GM12878 (cell line): ENCODE results near the gene IDH3G. TPM values are rescaled to one million over a fixed set of nuclear protein-coding genes. Genes with fewer than 3 reads are reported as not detected.

ENCODE experiments used
- ATAC-seq: fragments of 200-7000 bp; cut with Tn5 transposase; 3 replicates; pipeline ENCODE4 v1.9.1; 2020; ENCODE audit warnings: mild to moderate bottlenecking, moderate library complexity
- BruUV-seq: library from RNA; stranded (reverse); fragments of 400-500 nt; replicated peaks from 2 replicates; lab custom pipeline; 2021; lab: Mats Ljungman, UMichigan
- CTCF ChIA-PET: fragments of 300-600 bp; sonication (Branson Sonifier 250); formaldehyde crosslinking; extraction: SDS; loops from one replicate; lab custom pipeline; 2021; ENCODE audit warnings: inconsistent platforms; lab: Yijun Ruan, JAX
- POLR2A ChIA-PET: fragments of 350-600 bp; formaldehyde crosslinking; extraction: SDS; loops from one replicate; lab custom pipeline; 2021; ENCODE audit warnings: inconsistent platforms; lab: Charles Lee
- RAD21 ChIA-PET: fragments of 300-600 bp; sonication (Branson Sonifier 250); formaldehyde crosslinking; loops from one replicate; lab custom pipeline; 2023; ENCODE audit warnings: antibody characterized with exemption; ENCODE audit not compliant: unreplicated experiment; lab: Charles Lee
- SMC1A ChIA-PET: fragments of 300-600 bp; sonication (Branson Sonifier 250); formaldehyde crosslinking; loops from one replicate; lab custom pipeline; 2023; ENCODE audit not compliant: unreplicated experiment, uncharacterized antibody; lab: Charles Lee
- DNase-seq: peaks from one replicate; pipeline ENCODE4 v3.0.0-alpha.2; 2011; ENCODE audit warnings: low read depth, low spot score
- FAIRE-seq: peaks from 3 replicates; lab custom pipeline; 2011; peaks lifted over from hg19 to GRCh38; lab: Jason Lieb, UNC
- H2AFZ ChIP-seq: 2 replicates; pipeline ENCODE4 v1.6.0; 2011; ENCODE audit warnings: low read depth, low read length, control low read depth; ENCODE audit not compliant: control insufficient read depth
- H3K27ac ChIP-seq: 2 replicates; pipeline ENCODE4 v1.5.1; 2011; ENCODE audit warnings: control low read depth; ENCODE audit not compliant: control insufficient read depth, insufficient read depth
- H3K27me3 ChIP-seq, 2 experiments: replicated peaks in 1 of 2; 2 replicates each; pipeline versions ENCODE4 v1.6.0 to v1.6.1; 2011; ENCODE audit warnings: low read length in 1 of 2; ENCODE audit not compliant: control insufficient read depth in 2 of 2, insufficient read depth in 2 of 2
- H3K36me3 ChIP-seq, 2 experiments: 2 replicates each; pipeline ENCODE4 v1.5.1; 2011; ENCODE audit warnings: low read length in 1 of 2; ENCODE audit not compliant: control insufficient read depth in 2 of 2, insufficient read depth in 2 of 2
- H3K4me1 ChIP-seq: 2 replicates; pipeline ENCODE4 v1.6.1; 2011; ENCODE audit warnings: mild to moderate bottlenecking, low read length, moderate library complexity, mixed read lengths; ENCODE audit not compliant: control insufficient read depth, insufficient read depth
- H3K4me2 ChIP-seq: 2 replicates; pipeline ENCODE4 v1.6.0; 2011; ENCODE audit warnings: control low read depth; ENCODE audit not compliant: control insufficient read depth, insufficient read depth
- H3K4me3 ChIP-seq: fragments of 200-600 bp; sonication (generic); 2 replicates; pipeline ENCODE4 v1.5.1; 2016
- H3K79me2 ChIP-seq: 2 replicates; pipeline ENCODE4 v1.6.0; 2011; ENCODE audit warnings: low read length; ENCODE audit not compliant: control insufficient read depth, insufficient read depth
- H3K9ac ChIP-seq: 2 replicates; pipeline ENCODE4 v1.8.0; 2011; ENCODE audit warnings: low read length, control low read depth, mixed read lengths; ENCODE audit not compliant: control insufficient read depth, insufficient read depth
- H3K9me3 ChIP-seq: replicated peaks from 3 replicates; pipeline ENCODE4 v1.5.1; 2011; ENCODE audit warnings: mild to moderate bottlenecking, low read length; ENCODE audit not compliant: control insufficient read depth, insufficient read depth
- H4K20me1 ChIP-seq: 2 replicates; pipeline ENCODE4 v1.6.0; 2011; ENCODE audit not compliant: control insufficient read depth, insufficient read depth
- CTCF ChIP-seq, 3 experiments: IDR thresholded peaks in 2 of 3; conservative IDR thresholded peaks in 1 of 3; 2 replicates each; pipeline ENCODE4 v1.5.1; 2011; ENCODE audit warnings: low read depth in 3 of 3, low read length in 3 of 3, mild to moderate bottlenecking in 3 of 3, control low read depth in 2 of 3, moderate library complexity in 2 of 3, inconsistent platforms in 1 of 3, mixed read lengths in 1 of 3; ENCODE audit not compliant: control insufficient read depth in 2 of 3, insufficient read depth in 1 of 3; ENCODE audit errors: extremely low read depth in 1 of 3
- FOXM1 ChIP-seq: IDR thresholded peaks from 2 replicates; pipeline ENCODE4 v1.6.1; 2012; ENCODE audit warnings: low read depth, mild to moderate bottlenecking, inconsistent platforms, low read length, moderate library complexity
- MTA2 ChIP-seq: fragments of 450-650 bp; IDR thresholded peaks from 2 replicates; pipeline ENCODE4 v1.6.1; 2016; ENCODE audit warnings: low read depth, mild to moderate bottlenecking, moderate library complexity
- NRF1 ChIP-seq: conservative IDR thresholded peaks from 2 replicates; pipeline ENCODE4 v1.6.1; 2011; ENCODE audit warnings: mild to moderate bottlenecking, low read depth, low read length, improper control_type of control experiment
- RELA ChIP-seq: fragments of 450-650 bp; IDR thresholded peaks from 2 replicates; pipeline ENCODE4 v1.8.0; 2014; ENCODE audit warnings: borderline replicate concordance; ENCODE audit not compliant: partially characterized antibody
- ZNF217 ChIP-seq: fragments of 450-650 bp; IDR thresholded peaks from 2 replicates; pipeline ENCODE4 v1.6.1; 2017; ENCODE audit warnings: antibody characterized with exemption, mild to moderate bottlenecking
- WGBS: methylation state at CpG from one replicate; pipeline ENCODE4 v1.1.6; 2016; ENCODE audit warnings: low lambda C conversion rate; ENCODE audit not compliant: insufficient replicate concordance, insufficient coverage; ENCODE audit errors: missing lambda C conversion rate; 5-methylcytosine and 5-hydroxymethylcytosine counted together
- in situ Hi-C: fragments of 300-500 bp; cut with MboI; formaldehyde crosslinking; loops from 9 replicates; pipeline ENCODE4 v1.14.3; 2018; ENCODE audit warnings: mixed read lengths
- intact Hi-C: fragments of 100-400 bp; cut with micrococcal nuclease; formaldehyde crosslinking; loops from one replicate; pipeline ENCODE4 v1.14.2; 2022; ENCODE audit not compliant: unreplicated experiment
- polyA plus RNA-seq, 11 experiments: library from polyadenylated mRNA; depleted of rRNA in 4 of 11; unstranded in 6 of 11; stranded (reverse) in 5 of 11; fragments of >200 nt; fragmentation: Nextera tagmentation in 4 of 11; fragmentation: Illumina TruSeq in 1 of 11; extraction: Ambion mirVana in 4 of 11; extraction: Trizol in 1 of 11; gene quantifications; 1 replicate in 1 of 11; 2 replicates in 10 of 11; pipeline versions ENCODE4 v1.2.1 to v1.2.3, GENCODE V29; 2011 to 2016; ENCODE audit warnings: inconsistent platforms in 2 of 11, missing spikeins in 2 of 11, low read depth in 1 of 11
- total RNA-seq, 4 experiments: library from RNA; depleted of rRNA in 3 of 4; stranded (reverse); fragments of >200 nt in 3 of 4; fragmentation: Illumina TruSeq in 1 of 4; extraction: Trizol in 1 of 4; gene quantifications; 2 replicates each; pipeline versions ENCODE4 v1.2.1 to v1.2.3, GENCODE V29; 2013 to 2021

The IDH3G gene
- total and polyA plus RNA-seq, 10 of the 15 experiments (the other 5 are each of a cell fraction or from before 2014, with no cell fraction given), result 26.3 to 102 (median 66.6) TPM

GRCh38 chrX:153768311-153769157, 25.6 kb downstream of the IDH3G start:
- WGBS, result 40% methylated on average over 20 of the region's 22 CpGs
- in situ Hi-C loops, result no loop called here
- ChIA-PET RAD21 (no interaction called here), CTCF (no interaction called here), SMC1A (no interaction called here), POLR2A (no interaction called here)
- Histone ChIP-seq H4K20me1 (no peaks in the 10 kb centered on the region), H3K4me3 (no peak overlapping the region), H3K27me3 (no peaks in the 10 kb centered on the region), H3K4me2 (no peak overlapping the region), H3K79me2 (no peaks in the 10 kb centered on the region), H3K27ac (no peak overlapping the region), H3K9ac (no peak overlapping the region), H3K9me3 (no peaks in the 10 kb centered on the region; the same call in 2 of the 3 replicates), H3K36me3 (no peaks in the 10 kb centered on the region), H3K4me1 (no peaks in the 10 kb centered on the region), H2AFZ (no peak overlapping the region)
- ATAC-seq (no peak), DNase-seq (no peak), FAIRE-seq (no peak)
- TF ChIP-seq MTA2 (no peak), CTCF (IDR thresholded peaks at IDR 0.05 in 2 of 3, conservative IDR thresholded peaks at IDR 0.05 in 1 of 3; ENCODE audit: control insufficient read depth in 2 of 3, extremely low read depth in 1 of 3, insufficient read depth in 1 of 3, low read depth in 3 of 3, low read length in 3 of 3) (peak in 1 of 3 experiments; percentile 21; a peak in 1 of 6 replicates)
- no TSS peak for BruUV-seq
- intact Hi-C loops, result no loop called here

GRCh38 chrX:153767674-153768055, 26.5 kb downstream of the IDH3G start:
- ChIA-PET CTCF (no interaction called here), RAD21 (no interaction called here), POLR2A (no interaction called here), SMC1A (no interaction called here)
- Histone ChIP-seq H2AFZ (no peak overlapping the region), H3K36me3 (no peaks in the 10 kb centered on the region), H4K20me1 (no peaks in the 10 kb centered on the region), H3K9ac (no peak overlapping the region), H3K79me2 (no peaks in the 10 kb centered on the region), H3K4me3 (no peak overlapping the region), H3K9me3 (no peaks in the 10 kb centered on the region; the same call in 2 of the 3 replicates), H3K4me1 (no peaks in the 10 kb centered on the region), H3K27me3 (no peaks in the 10 kb centered on the region), H3K4me2 (no peak overlapping the region), H3K27ac (no peak overlapping the region)
- ATAC-seq (no peak), FAIRE-seq (no peak), DNase-seq (no peak)
- in situ Hi-C loops (no loop called here), intact Hi-C loops (no loop called here)
- WGBS, result 91% methylated on average over 20 of the region's 20 CpGs
- BruUV-seq, result no TSS peak
- no peak for TF ChIP-seq NRF1
- no peak for TF ChIP-seq FOXM1
- no peak for TF ChIP-seq ZNF217
- no peak for TF ChIP-seq RELA
